ENCODE results near the gene TMUB2.

DNA sequence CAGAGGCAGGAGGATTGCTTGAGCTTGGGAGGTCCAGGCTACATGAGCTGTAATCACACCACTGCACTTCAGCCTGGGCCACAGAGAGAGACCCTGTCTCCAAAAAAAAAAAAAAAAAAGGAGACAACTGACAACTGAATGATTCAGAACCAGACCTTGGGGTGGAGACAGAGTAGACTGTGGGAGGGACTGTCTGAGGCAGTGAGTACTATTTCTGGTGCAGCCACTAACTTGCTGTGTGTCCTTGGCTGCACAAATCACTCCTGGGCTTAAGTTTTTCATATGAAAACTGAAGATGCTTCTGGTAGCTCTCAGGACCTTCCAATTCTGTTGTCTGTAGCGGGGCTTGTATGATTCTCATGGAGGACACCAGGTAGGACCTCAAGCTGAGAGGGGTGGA is 10.5 kb upstream of the TMUB2 start:
- TF ChIP-seq POLR2A (IDR thresholded peaks at IDR 0.05) (no peak), POLR2AphosphoS5 (IDR thresholded peaks at IDR 0.05) (no peak)
- TF ChIP-seq, protein P1, sequence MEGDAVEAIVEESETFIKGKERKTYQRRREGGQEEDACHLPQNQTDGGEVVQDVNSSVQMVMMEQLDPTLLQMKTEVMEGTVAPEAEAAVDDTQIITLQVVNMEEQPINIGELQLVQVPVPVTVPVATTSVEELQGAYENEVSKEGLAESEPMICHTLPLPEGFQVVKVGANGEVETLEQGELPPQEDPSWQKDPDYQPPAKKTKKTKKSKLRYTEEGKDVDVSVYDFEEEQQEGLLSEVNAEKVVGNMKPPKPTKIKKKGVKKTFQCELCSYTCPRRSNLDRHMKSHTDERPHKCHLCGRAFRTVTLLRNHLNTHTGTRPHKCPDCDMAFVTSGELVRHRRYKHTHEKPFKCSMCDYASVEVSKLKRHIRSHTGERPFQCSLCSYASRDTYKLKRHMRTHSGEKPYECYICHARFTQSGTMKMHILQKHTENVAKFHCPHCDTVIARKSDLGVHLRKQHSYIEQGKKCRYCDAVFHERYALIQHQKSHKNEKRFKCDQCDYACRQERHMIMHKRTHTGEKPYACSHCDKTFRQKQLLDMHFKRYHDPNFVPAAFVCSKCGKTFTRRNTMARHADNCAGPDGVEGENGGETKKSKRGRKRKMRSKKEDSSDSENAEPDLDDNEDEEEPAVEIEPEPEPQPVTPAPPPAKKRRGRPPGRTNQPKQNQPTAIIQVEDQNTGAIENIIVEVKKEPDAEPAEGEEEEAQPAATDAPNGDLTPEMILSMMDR (IDR thresholded peaks at IDR 0.05 in 8 of 11, conservative IDR thresholded peaks at IDR 0.05 in 3 of 11) = no peak

Data from spleen (tissue), 7 donors.